ENCODE measurements around the gene ENTPD6.

The ENTPD6 gene

GRCh38 chr20:25209400-25209799 lies 13.9 kb downstream of the ENTPD6 start:
- no peak for DNase-seq (ENCODE audit: low read depth, low spot score)

DNA sequence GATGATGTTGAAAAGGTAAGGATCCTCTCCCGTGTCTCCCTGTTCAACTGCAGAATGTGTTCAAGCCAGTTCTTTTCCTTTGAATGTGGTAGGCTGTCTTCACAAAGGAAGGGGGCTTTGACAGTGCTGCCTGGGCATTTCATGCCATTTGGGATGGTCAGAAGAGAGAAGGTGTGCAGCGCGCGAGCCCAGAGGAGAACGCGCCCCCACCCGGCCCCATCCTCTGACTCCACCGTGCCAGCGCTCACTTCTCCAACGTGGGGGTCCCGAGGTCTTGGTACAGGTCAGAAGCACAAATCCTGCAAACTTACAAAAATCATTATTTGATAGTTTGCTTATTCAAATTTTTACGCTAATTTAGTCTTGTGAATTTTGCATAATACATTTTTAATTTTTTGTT lies 14.4 kb downstream of the ENTPD6 start:
- DNase-seq (ENCODE audit: low read depth, low spot score): no peak

- DNase-seq (ENCODE audit: low read depth, low spot score): no peak
These were observed 15.8 kb downstream of the ENTPD6 start for GRCh38 chr20:25211273-25211672.

DNA sequence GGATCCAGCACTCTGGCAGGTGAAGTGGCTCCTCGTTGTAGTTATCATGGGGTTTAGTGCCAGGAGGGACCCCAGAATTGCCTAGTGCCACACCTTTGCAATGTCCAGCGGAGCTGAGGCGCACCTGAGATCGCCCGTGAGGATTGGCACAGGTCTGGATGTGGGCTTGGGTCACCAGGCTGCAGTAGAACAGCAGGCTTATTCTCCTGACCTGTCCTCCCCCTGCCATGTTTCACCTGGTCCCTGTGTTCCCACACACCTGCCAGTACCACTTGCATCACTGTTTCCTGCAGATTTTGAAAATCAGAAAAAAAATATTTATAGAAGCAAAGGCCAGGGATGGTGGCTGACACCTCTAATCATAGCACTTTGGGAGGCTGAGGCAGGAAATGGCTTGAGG lies 16.7 kb downstream of the ENTPD6 start:
- no peak for DNase-seq (ENCODE audit: low read depth, low spot score)

DNA sequence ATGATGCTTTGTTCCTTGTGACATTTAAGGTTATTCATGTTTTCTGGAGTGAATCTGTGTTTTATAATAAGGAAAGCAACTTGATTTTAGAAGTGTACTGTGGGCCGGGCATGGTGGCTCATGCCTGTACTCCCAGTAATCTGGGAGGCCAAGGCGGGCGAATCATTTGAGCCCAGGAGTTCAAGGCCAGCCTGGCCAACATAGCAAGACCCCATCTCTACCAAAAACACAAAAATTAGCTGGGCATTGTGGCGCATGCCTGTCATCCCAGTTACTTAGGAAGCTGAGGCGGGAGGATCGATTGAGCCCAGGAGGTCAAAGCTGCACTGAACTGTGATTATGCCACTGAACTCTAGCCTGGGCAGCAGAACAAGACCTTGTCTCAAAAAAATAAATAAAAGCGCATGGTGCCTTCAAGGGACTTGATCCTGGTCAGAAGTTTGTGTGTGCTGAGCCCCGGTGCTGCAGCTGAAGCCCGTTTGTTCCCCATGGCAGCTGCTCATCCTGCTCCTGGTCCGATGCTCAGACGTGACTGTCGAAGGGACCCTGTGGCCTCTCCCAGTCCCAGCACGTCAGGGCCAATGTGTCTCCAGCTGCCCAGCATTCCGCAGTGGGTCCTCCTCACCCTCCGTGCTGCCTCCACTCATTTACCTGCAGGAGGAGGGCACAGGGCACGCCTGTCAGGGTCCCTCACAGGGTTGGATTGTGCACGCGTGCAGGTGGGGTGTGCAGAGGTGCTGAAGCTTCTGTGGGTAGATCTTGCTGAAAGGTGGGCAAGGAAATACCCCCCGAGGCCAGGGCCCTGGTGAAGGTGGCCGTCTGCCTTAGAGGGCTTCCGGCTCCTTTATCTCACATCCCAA lies 18.3 kb downstream of the ENTPD6 start:
- DNase-seq (ENCODE audit: low read depth, low spot score): no peak

DNA sequence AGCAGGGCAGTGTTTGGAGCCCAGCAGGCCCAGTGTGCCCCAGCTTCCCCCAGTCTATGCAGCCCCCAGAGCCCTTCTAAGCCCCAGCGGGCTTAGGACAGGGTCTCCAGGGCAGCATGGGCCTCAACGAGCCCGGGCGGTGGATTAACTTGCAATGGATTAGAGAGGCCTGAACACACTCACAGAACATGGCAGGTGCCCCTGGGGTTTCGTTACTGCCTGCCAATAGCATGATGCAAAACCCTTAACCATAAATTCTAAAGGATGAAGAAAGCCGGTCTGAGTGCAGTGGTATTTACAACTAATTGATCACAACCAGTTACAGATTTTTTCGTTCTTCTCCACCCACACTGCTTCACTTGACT lies 18.9 kb downstream of the ENTPD6 start:
- no peak for DNase-seq (ENCODE audit: low read depth, low spot score)

GRCh38 chr20:25214819-25215218 lies 19.3 kb downstream of the ENTPD6 start:
- no peak for DNase-seq (ENCODE audit: low read depth, low spot score)

GRCh38 chr20:25215521-25215920 lies 20.0 kb downstream of the ENTPD6 start:
- no peak for DNase-seq (ENCODE audit: low read depth, low spot score)

DNA sequence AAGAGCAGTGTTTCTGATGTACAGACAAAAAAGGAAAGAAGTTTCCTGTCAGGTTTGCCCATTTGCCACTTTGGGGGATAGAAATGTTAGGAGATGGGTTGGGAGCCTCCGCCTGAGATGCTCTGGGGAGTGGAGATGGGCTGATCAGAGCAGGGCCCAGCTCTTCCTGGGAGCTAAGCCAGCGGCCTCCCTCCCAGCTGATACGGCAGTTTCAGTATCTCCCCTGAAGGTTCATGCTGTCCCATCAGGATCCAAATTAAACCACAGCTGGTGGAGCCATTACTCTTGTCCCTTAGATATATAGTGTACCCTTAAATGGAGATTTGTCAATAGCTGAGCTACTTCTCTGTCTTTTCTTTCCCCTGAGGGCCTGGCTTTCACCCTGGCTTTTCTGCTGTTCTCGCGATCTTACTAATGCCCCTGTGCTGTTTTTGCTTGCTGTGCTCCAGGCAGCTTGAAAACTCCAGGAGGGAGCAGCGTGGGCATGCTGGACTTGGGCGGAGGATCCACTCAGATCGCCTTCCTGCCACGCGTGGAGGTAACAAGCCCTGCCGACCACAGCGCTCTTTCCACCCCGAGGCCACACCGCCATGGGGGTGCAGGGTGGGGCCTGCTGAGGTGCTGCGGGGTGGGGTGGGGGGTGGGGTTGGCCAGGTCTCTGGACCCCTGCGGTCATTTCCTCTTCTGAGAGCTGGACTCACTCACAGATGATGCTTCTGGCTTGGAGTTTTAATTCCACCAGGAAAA lies 20.9 kb downstream of the ENTPD6 start:
- DNase-seq (ENCODE audit: low read depth, low spot score): no peak

- DNase-seq (ENCODE audit: low read depth, low spot score): no peak
These were observed 21.9 kb downstream of the ENTPD6 start for GRCh38 chr20:25217161-25218108.

DNA sequence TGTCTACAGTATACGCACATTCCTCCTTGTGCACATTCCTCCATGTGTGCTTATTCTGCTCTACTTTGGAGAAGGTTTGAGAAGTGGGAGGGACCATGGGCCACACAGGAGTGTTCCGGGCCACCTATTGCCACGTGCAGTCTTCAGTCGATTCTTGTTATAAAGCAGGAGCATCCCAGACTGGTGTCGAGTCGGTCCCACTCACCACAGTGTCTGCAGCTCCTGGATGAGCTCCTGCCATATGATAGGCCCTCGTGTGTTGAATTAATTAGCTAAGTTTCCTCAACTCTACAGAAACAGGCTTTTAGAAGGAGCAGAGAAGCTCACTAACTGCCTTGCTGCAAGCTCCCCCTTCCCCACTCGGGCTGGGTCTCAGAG lies 22.6 kb downstream of the ENTPD6 start:
- DNase-seq (ENCODE audit: low read depth, low spot score): no peak

DNA sequence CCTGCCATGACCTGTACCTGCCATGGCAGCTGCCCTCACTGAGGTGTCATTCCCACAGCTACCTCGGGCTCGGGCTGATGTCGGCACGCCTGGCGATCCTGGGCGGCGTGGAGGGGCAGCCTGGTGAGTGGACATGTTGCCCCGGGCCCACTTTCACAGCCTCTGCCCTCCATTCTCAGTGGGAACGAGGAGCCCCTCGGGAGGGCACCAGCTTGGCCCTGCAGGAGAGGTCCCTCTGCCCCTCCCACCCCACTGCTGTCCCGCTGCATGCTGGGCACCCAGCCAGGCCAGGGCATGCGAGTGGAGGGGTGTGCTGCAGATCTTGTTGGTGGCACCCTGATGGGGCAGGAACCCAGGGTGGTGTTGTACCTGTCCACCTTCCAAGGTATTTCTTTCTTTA lies 23.0 kb downstream of the ENTPD6 start:
- DNase-seq (ENCODE audit: low read depth, low spot score): no peak

GRCh38 chr20:25219365-25219764 lies 23.9 kb downstream of the ENTPD6 start:
- DNase-seq (ENCODE audit: low read depth, low spot score): no peak

DNA sequence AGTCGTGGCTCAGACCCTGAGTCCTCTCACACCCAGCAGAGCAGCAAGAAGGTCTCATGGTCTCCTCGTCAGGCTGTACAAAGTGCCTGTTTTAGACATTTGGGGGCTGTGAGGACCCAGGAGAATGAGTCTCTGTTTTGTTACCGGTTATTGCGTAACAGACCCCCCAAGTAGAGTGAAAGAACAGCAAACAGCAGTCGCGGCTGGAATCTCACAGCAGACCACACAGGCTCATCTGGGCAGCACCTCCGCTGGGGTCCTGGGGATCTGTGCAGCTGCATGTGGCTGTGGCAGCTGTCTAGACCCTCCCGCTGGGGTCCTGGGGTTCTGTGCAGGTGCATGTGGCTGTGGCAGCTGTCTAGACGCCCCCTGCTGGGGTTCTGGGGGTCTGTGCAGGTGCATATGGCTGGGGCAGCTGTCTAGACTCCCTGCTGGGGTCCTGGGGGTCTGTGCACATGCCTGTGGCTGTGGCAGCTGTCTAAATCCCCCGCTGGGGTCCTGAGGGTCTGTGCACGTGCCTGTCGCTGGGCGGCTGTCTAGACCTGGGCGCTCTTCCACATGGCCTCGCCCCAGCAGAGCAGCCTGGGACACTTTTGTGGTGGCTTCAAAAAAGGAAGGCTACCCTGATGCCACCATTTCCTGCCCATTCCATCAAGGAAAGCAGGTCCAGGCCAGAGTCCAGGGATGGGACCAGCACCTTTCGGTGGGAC lies 24.7 kb downstream of the ENTPD6 start:
- DNase-seq (ENCODE audit: low read depth, low spot score): no peak

DNA sequence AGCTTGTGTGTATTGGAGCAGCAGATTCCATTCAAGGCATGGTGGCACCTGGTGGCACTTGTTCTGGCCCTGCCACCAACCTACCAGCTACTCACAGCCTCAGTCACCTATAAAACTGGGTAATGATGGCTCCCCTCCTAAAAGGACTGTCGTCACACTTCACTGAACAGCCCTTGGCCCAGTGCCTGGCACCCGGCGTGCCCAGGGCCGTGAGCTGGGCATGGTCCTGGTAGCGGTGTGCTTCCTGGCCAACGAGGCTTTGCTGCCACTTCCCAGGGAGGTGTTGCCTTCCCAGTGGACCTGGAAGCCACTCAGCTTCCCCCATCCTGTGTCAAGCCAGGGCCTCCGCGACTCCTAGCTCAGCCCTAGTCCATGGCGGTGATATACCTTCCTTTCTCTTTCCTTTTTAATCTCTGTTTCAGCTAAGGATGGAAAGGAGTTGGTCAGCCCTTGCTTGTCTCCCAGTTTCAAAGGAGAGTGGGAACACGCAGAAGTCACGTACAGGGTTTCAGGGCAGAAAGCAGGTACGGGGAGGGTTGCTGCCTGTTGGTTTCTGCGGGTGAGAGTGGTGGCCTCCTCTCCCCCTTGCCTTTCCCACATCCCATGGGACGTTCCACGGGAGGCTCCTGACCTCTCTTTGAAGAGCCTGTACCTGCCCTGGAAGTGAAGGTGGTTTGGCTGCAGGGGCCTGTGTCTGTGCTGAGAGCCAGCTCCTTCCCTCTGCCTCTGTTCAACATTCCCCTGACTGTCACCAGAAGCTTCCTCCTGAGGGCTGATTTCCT lies 25.5 kb downstream of the ENTPD6 start:
- peak; percentile 19 for DNase-seq (ENCODE audit: low read depth, low spot score)

DNA sequence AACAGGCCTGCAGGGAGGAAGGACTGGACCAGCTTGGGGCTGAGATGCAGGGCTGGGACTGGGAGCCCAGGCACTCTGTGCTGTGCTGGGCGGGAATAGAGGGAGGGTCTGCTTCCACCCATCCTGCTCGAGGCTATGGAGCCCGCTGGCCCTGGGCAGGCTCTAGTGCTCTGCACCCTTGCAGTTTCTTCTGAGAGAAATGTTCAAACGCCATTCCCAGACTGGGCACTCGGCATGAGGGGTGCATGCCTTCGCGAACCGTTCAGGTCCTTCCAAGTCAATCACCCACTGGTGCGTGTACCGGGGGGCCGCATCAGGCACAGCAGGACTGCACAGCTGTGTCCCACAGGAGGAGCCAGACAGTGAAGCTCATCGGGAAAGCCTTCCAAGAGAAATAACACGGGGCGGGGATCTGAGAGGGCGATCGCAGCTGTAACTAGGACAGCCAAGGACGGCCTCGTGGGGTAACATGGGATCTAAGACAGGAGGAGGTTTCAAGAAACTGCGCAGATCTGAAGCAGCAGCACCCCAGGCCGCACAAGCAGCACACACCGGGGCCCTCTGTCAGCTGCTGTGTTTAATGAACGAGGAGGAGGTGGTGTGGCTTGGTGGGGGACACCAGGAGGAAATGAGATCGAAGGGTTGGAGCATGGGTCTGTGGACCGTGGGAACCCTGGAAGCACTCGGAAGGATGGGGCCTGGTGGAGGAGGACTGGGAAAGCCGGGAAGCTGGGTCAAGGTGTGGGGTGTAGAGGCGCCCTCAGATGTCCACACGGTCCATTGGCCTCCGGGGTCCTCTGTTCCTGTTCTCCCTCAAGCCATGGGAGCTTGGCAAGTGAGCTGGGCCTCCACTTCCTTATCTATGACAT lies 26.3 kb downstream of the ENTPD6 start:
- DNase-seq (ENCODE audit: low read depth, low spot score): no peak

GRCh38 chr20:25222461-25223178 lies 27.1 kb downstream of the ENTPD6 start:
- no peak for DNase-seq (ENCODE audit: low read depth, low spot score)

DNA sequence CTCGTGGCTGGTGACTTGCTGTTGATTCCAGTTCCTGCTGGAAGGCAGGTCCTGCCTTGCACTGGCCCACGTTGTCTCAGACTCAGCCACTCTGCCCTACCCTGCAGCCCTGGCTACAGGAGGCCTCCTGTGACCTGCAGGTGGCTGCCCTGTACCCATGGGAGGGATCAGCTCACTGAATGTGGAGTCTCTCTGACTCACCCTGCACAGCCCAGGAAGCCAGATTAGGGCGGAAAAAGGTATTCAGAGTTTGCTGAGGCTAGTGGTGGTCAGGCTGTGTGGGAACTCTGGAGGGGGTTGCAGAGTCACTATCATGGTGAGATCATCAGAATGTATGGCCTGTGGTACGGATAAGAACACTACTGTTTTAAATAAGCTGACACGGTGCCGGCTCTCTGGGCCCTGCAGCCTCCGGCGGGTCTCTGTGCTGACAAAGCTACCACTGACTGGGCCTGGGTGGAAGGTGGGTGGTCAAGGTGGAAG lies 27.7 kb downstream of the ENTPD6 start:
- peak; percentile 93 for DNase-seq (ENCODE audit: low read depth, low spot score)

Data from ELF-1 (cell line).